ENCODE results near the gene NPW.

DNA sequence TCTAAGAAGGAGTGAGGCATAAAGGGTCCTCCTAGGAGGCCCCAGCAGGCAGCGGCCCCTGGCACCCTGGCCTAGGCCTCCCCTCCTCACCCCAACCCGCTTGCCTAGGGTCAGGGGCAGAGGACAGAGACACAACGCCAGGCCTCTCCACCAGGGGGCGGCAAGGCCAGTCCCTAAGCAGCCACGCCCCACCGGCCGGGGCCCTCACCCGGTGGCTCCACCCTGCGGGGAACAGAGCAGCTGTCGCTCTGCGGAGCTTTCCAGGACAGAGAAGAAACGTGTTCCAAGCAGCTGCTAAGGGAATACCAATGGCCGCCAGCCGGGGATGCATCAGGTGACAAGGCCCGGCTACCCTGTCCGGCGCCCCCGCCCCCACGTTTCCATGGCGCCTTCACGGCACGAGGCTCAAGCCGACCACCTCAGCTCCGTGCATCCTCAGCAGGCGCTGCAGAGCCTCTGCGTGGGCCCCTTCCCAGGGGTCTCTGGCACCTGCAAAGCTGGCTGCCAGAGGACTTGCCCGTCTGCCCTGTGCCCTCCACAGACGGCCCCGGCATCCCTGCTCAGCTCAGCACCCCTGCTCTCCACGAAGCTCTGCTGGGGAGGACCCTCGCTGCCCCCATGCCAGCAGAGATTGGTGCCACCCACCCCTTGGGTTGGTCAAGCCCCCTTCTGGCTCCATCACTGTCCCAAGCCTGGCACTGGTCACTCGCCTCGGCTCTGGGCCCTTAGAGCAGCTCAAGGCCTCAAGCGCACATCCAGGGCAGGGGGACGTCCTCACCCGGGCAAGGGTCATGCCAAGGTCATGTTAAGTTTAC is 15.6 kb upstream of the NPW start:
- no peak for TF ChIP-seq POLR2A (IDR thresholded peaks at IDR 0.05)
- TF ChIP-seq, protein P1, sequence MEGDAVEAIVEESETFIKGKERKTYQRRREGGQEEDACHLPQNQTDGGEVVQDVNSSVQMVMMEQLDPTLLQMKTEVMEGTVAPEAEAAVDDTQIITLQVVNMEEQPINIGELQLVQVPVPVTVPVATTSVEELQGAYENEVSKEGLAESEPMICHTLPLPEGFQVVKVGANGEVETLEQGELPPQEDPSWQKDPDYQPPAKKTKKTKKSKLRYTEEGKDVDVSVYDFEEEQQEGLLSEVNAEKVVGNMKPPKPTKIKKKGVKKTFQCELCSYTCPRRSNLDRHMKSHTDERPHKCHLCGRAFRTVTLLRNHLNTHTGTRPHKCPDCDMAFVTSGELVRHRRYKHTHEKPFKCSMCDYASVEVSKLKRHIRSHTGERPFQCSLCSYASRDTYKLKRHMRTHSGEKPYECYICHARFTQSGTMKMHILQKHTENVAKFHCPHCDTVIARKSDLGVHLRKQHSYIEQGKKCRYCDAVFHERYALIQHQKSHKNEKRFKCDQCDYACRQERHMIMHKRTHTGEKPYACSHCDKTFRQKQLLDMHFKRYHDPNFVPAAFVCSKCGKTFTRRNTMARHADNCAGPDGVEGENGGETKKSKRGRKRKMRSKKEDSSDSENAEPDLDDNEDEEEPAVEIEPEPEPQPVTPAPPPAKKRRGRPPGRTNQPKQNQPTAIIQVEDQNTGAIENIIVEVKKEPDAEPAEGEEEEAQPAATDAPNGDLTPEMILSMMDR (IDR thresholded peaks at IDR 0.05): peak; percentile 79 to 95 (median 88)
- TF ChIP-seq POLR2AphosphoS5 (IDR thresholded peaks at IDR 0.05): peak; percentile 78
